ENCODE measurements around the gene CPNE7. TPM values are rescaled to one million over a fixed set of nuclear protein-coding genes. Genes with fewer than 3 reads are reported as not detected.

CPNE7 gene
- total and polyA plus RNA-seq, 2 of the 8 experiments (the other 6 are each of a cell fraction or from before 2014, with no cell fraction given): 10.0 to 23.7 TPM

DNA sequence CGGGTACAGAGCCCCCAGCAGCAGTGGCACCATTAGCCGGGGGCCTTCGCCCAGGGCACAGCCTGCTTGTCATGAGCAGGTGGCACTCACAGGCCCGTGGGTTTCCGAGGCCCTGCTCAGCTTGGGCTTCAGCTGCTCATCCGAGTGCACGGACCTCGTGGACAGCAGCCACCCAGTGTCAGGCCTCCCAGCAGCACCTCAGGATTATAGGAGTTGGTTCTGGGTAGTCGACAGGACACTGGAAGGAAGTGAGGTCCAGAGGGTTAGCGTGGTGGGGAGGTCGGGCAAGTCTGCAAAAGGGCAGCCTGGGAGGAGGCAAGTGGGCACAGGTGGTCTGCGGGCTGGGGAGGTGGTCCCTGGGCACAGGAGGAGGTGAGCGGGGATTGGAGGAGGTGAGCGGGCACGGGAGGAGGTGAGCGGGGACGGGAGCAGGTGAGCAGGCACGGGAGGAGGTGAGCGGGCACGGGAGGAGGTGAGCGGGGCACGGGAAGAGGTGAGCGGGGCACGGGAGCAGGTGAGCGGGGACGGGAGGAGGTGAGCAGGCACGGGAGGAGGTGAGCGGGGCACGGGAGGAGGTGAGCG lies 5.1 kb upstream of the CPNE7 start:
- Histone ChIP-seq H2BK5ac (ENCODE audit: low read depth, low read length) (no peak overlapping the region), H4K8ac (ENCODE audit: extremely low read depth, insufficient read depth, low read length) (peak overlapping the region; percentile 14; the same call in 1 of the 2 replicates), H4K5ac (ENCODE audit: insufficient read length, low read depth, low read length) (no peak overlapping the region), H2BK20ac (ENCODE audit: low read length) (no peak overlapping the region), H2AFZ (ENCODE audit: low read length) (no peak overlapping the region), H3K4me3 (ENCODE audit: extremely low read depth in 1 of 4, insufficient read depth in 2 of 4, low read depth in 3 of 4, low read length in 4 of 4) (no peak overlapping the region), H3K27me3 (replicated peaks in 1 of 4; ENCODE audit: control insufficient read depth in 3 of 4, extremely low read depth in 1 of 4, insufficient read depth in 3 of 4, low read length in 3 of 4) (peaks cover 1 to 15% (median 9%) of the 10 kb centered on the region in 4 experiments; a peak in 5 of 7 replicates), H3K23ac (ENCODE audit: insufficient read length) (no peak overlapping the region), H2BK12ac (ENCODE audit: low read depth, low read length) (no peak overlapping the region), H4K20me1 (replicated peaks in 1 of 2; ENCODE audit: control insufficient read depth in 1 of 2, insufficient read depth in 2 of 2, low read length in 2 of 2) (peaks cover 0 to 9% of the 10 kb centered on the region in 2 experiments), H2AK5ac (ENCODE audit: low read depth, low read length) (no peak overlapping the region), H2BK120ac (replicated peaks; ENCODE audit: low read depth, low read length) (no peak overlapping the region), H3K36me3 (ENCODE audit: control insufficient read depth in 2 of 4, insufficient read depth in 4 of 4, low read length in 3 of 4) (no peaks in the 10 kb centered on the region), H4K91ac (replicated peaks; ENCODE audit: insufficient read length, low read length) (no peak overlapping the region), H3K79me2 (ENCODE audit: control insufficient read depth in 1 of 2, insufficient read depth in 2 of 2, low read length in 2 of 2) (no peaks in the 10 kb centered on the region), H3K9ac (replicated peaks in 1 of 4; ENCODE audit: extremely low read depth in 1 of 4, low read depth in 3 of 4, low read length in 3 of 4) (no peak overlapping the region), H3K4me2 (ENCODE audit: insufficient read depth in 1 of 2, low read depth in 2 of 2, low read length in 2 of 2) (no peak overlapping the region), H3K4ac (replicated peaks; ENCODE audit: insufficient read length, low read depth, low read length) (no peak overlapping the region), H3K79me1 (ENCODE audit: low read depth, low read length) (no peaks in the 10 kb centered on the region), H3K23me2 (ENCODE audit: low read depth, low read length) (peaks cover 9% of the 10 kb centered on the region), H3K4me1 (replicated peaks in 1 of 4; ENCODE audit: control insufficient read depth in 3 of 4, insufficient read depth in 4 of 4, low read length in 3 of 4) (peaks cover 0 to 14% (median 6%) of the 10 kb centered on the region in 4 experiments; a peak in 5 of 7 replicates), H3K9me3 (ENCODE audit: insufficient read depth in 2 of 2, low read depth in 1 of 2, low read length in 1 of 2) (no peaks in the 10 kb centered on the region), H3K27ac (ENCODE audit: low read depth, low read length) (no peak overlapping the region), H3K14ac (ENCODE audit: insufficient read length) (no peak overlapping the region), H3K56ac (replicated peaks; ENCODE audit: insufficient read length, low read depth, low read length) (no peak overlapping the region), H3K18ac (ENCODE audit: extremely low read depth, low read length) (no peak overlapping the region), H2BK15ac (ENCODE audit: low read length) (no peak overlapping the region)
- ChIA-PET POLR2A (ENCODE audit: partially characterized antibody) (interaction anchor here (0.6 to 1.5 kb wide), 3 partner anchors 9 to 393 kb away, joined by 4 to 9 read pairs (median 5); no protein-coding TSS in a partner anchor), CTCF (ENCODE audit: partially characterized antibody) (interaction anchor here (0.8 kb wide), 1 partner anchor 97 kb away, joined by 3 read pairs; no protein-coding TSS in a partner anchor)
- WGBS, 2 experiments (ENCODE audit: extremely low coverage in 1 of 2, insufficient coverage in 1 of 2, insufficient read length in 1 of 2, insufficient replicate concordance in 2 of 2, low coverage in 1 of 2, low lambda C conversion rate in 2 of 2, missing lambda C conversion rate in 1 of 2): 89% methylated on average over 17 of the region's 30 CpGs; no CpG with 5 or more reads in 1 of the 2 experiments
- FAIRE-seq (no peak), DNase-seq (ENCODE audit: low read depth in 1 of 2, low spot score in 2 of 2) (no peak)
- TF ChIP-seq, protein P1, sequence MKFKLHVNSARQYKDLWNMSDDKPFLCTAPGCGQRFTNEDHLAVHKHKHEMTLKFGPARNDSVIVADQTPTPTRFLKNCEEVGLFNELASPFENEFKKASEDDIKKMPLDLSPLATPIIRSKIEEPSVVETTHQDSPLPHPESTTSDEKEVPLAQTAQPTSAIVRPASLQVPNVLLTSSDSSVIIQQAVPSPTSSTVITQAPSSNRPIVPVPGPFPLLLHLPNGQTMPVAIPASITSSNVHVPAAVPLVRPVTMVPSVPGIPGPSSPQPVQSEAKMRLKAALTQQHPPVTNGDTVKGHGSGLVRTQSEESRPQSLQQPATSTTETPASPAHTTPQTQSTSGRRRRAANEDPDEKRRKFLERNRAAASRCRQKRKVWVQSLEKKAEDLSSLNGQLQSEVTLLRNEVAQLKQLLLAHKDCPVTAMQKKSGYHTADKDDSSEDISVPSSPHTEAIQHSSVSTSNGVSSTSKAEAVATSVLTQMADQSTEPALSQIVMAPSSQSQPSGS (IDR thresholded peaks at IDR 0.05; ENCODE audit: low read length): no peak
- TF ChIP-seq CEBPB (IDR thresholded peaks at IDR 0.05; ENCODE audit: low read depth, low read length) (no peak), POLR2AphosphoS5 (IDR thresholded peaks at IDR 0.05; ENCODE audit: low read depth, low read length) (no peak), SAP30 (IDR thresholded peaks at IDR 0.05; ENCODE audit: insufficient read depth, insufficient replicate concordance, low read length) (no peak), GABPA (IDR thresholded peaks at IDR 0.05; ENCODE audit: borderline replicate concordance, insufficient read depth, low read length) (no peak), RFX5 (IDR thresholded peaks at IDR 0.05; ENCODE audit: borderline replicate concordance, low read depth, low read length) (no peak), HDAC2 (IDR thresholded peaks at IDR 0.05; ENCODE audit: borderline replicate concordance in 1 of 2, low read depth in 2 of 2, low read length in 2 of 2) (no peak), CHD2 (IDR thresholded peaks at IDR 0.05; ENCODE audit: low read length) (no peak), NRF1 (IDR thresholded peaks at IDR 0.05; ENCODE audit: low read depth, low read length) (no peak)
- TF ChIP-seq, protein P2, sequence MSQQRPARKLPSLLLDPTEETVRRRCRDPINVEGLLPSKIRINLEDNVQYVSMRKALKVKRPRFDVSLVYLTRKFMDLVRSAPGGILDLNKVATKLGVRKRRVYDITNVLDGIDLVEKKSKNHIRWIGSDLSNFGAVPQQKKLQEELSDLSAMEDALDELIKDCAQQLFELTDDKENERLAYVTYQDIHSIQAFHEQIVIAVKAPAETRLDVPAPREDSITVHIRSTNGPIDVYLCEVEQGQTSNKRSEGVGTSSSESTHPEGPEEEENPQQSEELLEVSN (IDR thresholded peaks at IDR 0.05): no peak

All from H1 (cell line).